Superior temporal gyrus (tissue), 1 donor: ENCODE results near the gene LRP3.
"Not testable (repeated sequence)": the region's sequence is repeated elsewhere in the genome, so short reads cannot be mapped to it uniquely, and the experiment has no call there.

ENCODE experiments used
- DNase-seq: peaks from one replicate; pipeline ENCODE4 v3.0.0-alpha.2; 2016; ENCODE audit errors: extremely low spot score

Gene LRP3

GRCh38 chr19:33193865-33194362 is at the start of gene LRP3:
Gene LRP3 (plus strand): TSS chr19:33194330. CDS start chr19:33194786, 456 bp downstream.
- DNase-seq = no peak

GRCh38 chr19:33146209-33146608 is 47.9 kb upstream of the LRP3 start:
- DNase-seq = no peak

- DNase-seq = no peak
Observed at GRCh38 chr19:33147538-33147937, 46.6 kb upstream of the LRP3 start.

- no peak for DNase-seq
Observed at GRCh38 chr19:33150852-33151518, 43.1 kb upstream of the LRP3 start.

- no peak for DNase-seq
Observed at GRCh38 chr19:33152176-33152575, 42.0 kb upstream of the LRP3 start.

- DNase-seq = not testable (repeated sequence)
Observed at GRCh38 chr19:33152625-33153024, 41.5 kb upstream of the LRP3 start.

- DNase-seq = not testable (repeated sequence)
Observed at GRCh38 chr19:33154313-33154712, 39.8 kb upstream of the LRP3 start.

- DNase-seq = no peak
Observed at GRCh38 chr19:33156334-33156733, 37.8 kb upstream of the LRP3 start.

- DNase-seq = no peak
Observed at GRCh38 chr19:33157906-33158305, 36.2 kb upstream of the LRP3 start.

- DNase-seq = no peak
Observed at GRCh38 chr19:33158365-33158764, 35.8 kb upstream of the LRP3 start.

- DNase-seq = no peak
Observed at GRCh38 chr19:33159149-33159548, 35.0 kb upstream of the LRP3 start.

- no peak for DNase-seq
Observed at GRCh38 chr19:33159893-33160292, 34.2 kb upstream of the LRP3 start.

GRCh38 chr19:33161201-33161600 is 32.9 kb upstream of the LRP3 start:
- no peak for DNase-seq

- no peak for DNase-seq
Observed at GRCh38 chr19:33163481-33163880, 30.6 kb upstream of the LRP3 start.

- DNase-seq = not testable (repeated sequence)
Observed at GRCh38 chr19:33166037-33166436, 28.1 kb upstream of the LRP3 start.

GRCh38 chr19:33167438-33167837 is 26.7 kb upstream of the LRP3 start:
- no peak for DNase-seq

GRCh38 chr19:33168528-33168927 is 25.6 kb upstream of the LRP3 start:
- DNase-seq = no peak

- DNase-seq = no peak
Observed at GRCh38 chr19:33171222-33171795, 22.8 kb upstream of the LRP3 start.

- DNase-seq = no peak
Observed at GRCh38 chr19:33171916-33172359, 22.2 kb upstream of the LRP3 start.

GRCh38 chr19:33174186-33174585 is 19.9 kb upstream of the LRP3 start:
- no peak for DNase-seq

- no peak for DNase-seq
Observed at GRCh38 chr19:33175156-33175782, 18.9 kb upstream of the LRP3 start.

- peak; percentile 50 for DNase-seq
Observed at GRCh38 chr19:33175886-33176669, 18.1 kb upstream of the LRP3 start.
